CD14-positive monocyte (primary cell): ENCODE measurements around the gene TEDDM1. TPM values are rescaled to one million over a fixed set of nuclear protein-coding genes. Genes with fewer than 3 reads are reported as not detected.

Experiments used
- DNase-seq, 3 donors: peaks; one replicate each; pipeline ENCODE4 v3.0.0-alpha.2; 2011 to 2022
- H2AFZ ChIP-seq: 2 replicates; pipeline ENCODE4 v1.6.0; 2012; ENCODE audit warnings: mild to moderate bottlenecking, low read depth, low read length, inconsistent platforms; ENCODE audit not compliant: insufficient read depth, poor library complexity, severe bottlenecking
- H3K27ac ChIP-seq, 2 donors: 1 replicate in 1 of 2; 2 replicates in 1 of 2; pipeline ENCODE4 v1.5.1; 2012 to 2013; ENCODE audit warnings: low read length in 2 of 2, control low read depth in 1 of 2, inconsistent platforms in 1 of 2, low read depth in 1 of 2, mild to moderate bottlenecking in 1 of 2
- H3K27me3 ChIP-seq, 2 donors: one replicate each; pipeline versions ENCODE4 v1.6.0 to v1.6.1; 2011 to 2013; ENCODE audit warnings: low read length in 2 of 2; ENCODE audit not compliant: control insufficient read depth in 2 of 2, insufficient read depth in 2 of 2
- H3K36me3 ChIP-seq, 2 donors: replicated peaks in 1 of 2; 1 replicate in 1 of 2; 2 replicates in 1 of 2; pipeline versions ENCODE4 v1.5.1 to v1.6.1; 2012 to 2013; ENCODE audit warnings: low read length in 2 of 2, control low read depth in 1 of 2, inconsistent platforms in 1 of 2, mild to moderate bottlenecking in 1 of 2; ENCODE audit not compliant: insufficient read depth in 2 of 2, control insufficient read depth in 1 of 2
- H3K4me1 ChIP-seq, 2 donors: 1 replicate in 1 of 2; 2 replicates in 1 of 2; pipeline versions ENCODE4 v1.5.1 to v1.6.1; 2012 to 2013; ENCODE audit warnings: low read length in 2 of 2, control low read depth in 1 of 2, inconsistent platforms in 1 of 2, mild to moderate bottlenecking in 1 of 2, moderate library complexity in 1 of 2; ENCODE audit not compliant: insufficient read depth in 2 of 2, control insufficient read depth in 1 of 2
- H3K4me2 ChIP-seq: replicated peaks from 2 replicates; pipeline ENCODE3; 2012; ENCODE audit warnings: low read length, moderate library complexity, mild to moderate bottlenecking; ENCODE audit not compliant: poor library complexity, severe bottlenecking; ENCODE audit errors: extremely low read depth
- H3K4me3 ChIP-seq, 3 experiments: fragments of 200-600 bp in 1 of 3; sonication (generic) in 1 of 3; replicated peaks in 1 of 3; 1 replicate in 2 of 3; 2 replicates in 1 of 3; pipeline ENCODE4 v1.5.1; 2011 to 2013; ENCODE audit warnings: low read length in 3 of 3, mild to moderate bottlenecking in 3 of 3, control low read depth in 2 of 3, low read depth in 2 of 3, inconsistent platforms in 1 of 3, moderate library complexity in 1 of 3
- H3K79me2 ChIP-seq: 2 replicates; pipeline ENCODE4 v1.6.0; 2012; ENCODE audit warnings: mild to moderate bottlenecking, control low read depth, inconsistent platforms, low read length, moderate library complexity; ENCODE audit not compliant: insufficient read depth
- H3K9ac ChIP-seq: 2 replicates; pipeline ENCODE4 v1.6.0; 2017; ENCODE audit warnings: low read length, mild to moderate bottlenecking; ENCODE audit not compliant: insufficient read depth, poor library complexity, severe bottlenecking
- H3K9me3 ChIP-seq, 2 donors: replicated peaks in 1 of 2; 1 replicate in 1 of 2; 2 replicates in 1 of 2; pipeline versions ENCODE4 v1.5.1 to v1.6.1; 2012 to 2013; ENCODE audit warnings: low read length in 2 of 2, control low read depth in 1 of 2; ENCODE audit not compliant: control insufficient read depth in 1 of 2, insufficient read depth in 1 of 2
- H4K20me1 ChIP-seq: 2 replicates; pipeline ENCODE4 v1.6.0; 2012; ENCODE audit warnings: mild to moderate bottlenecking, low read length, control low read depth, moderate library complexity; ENCODE audit not compliant: insufficient read depth
- H3K27ac Mint-ChIP-seq, 7 donors: one replicate each; pipeline ENCODE4 v1.8.0; 2020; ENCODE audit warnings: mild to moderate bottlenecking in 7 of 7, mixed read lengths in 7 of 7, moderate library complexity in 6 of 7, inconsistent platforms in 2 of 7
- H3K27me3 Mint-ChIP-seq, 3 donors: one replicate each; pipeline ENCODE4 v1.8.0; 2021 to 2022; ENCODE audit warnings: low read depth in 3 of 3, mild to moderate bottlenecking in 3 of 3, mixed read lengths in 3 of 3, moderate library complexity in 3 of 3, inconsistent platforms in 1 of 3
- H3K36me3 Mint-ChIP-seq, 2 donors: one replicate each; pipeline ENCODE4 v1.8.0; 2020; ENCODE audit warnings: mixed read lengths in 2 of 2, inconsistent platforms in 1 of 2, mild to moderate bottlenecking in 1 of 2
- H3K4me1 Mint-ChIP-seq: one replicate; pipeline ENCODE4 v1.8.0; 2020; ENCODE audit warnings: mild to moderate bottlenecking, mixed read lengths
- H3K4me3 Mint-ChIP-seq, 2 donors: one replicate each; pipeline ENCODE4 v1.8.0; 2020; ENCODE audit warnings: mild to moderate bottlenecking in 2 of 2, mixed read lengths in 2 of 2, moderate library complexity in 1 of 2
- H3K9me3 Mint-ChIP-seq, 7 donors: one replicate each; pipeline ENCODE4 v1.8.0; 2020 to 2022; ENCODE audit warnings: mixed read lengths in 7 of 7, mild to moderate bottlenecking in 6 of 7, moderate library complexity in 6 of 7, inconsistent platforms in 2 of 7
- WGBS: methylation state at CpG from one replicate; pipeline ENCODE4 v1.1.5; 2013; ENCODE audit warnings: missing lambda C conversion rate; ENCODE audit not compliant: insufficient coverage; 5-methylcytosine and 5-hydroxymethylcytosine counted together
- intact Hi-C, 2 donors: fragments of 100-400 bp; cut with micrococcal nuclease; formaldehyde crosslinking; loops; one replicate each; pipeline versions ENCODE4 v1.15.0 to v1.15.1; 2023
- polyA plus RNA-seq, 3 donors: library from polyadenylated mRNA; depleted of rRNA in 1 of 3; unstranded in 2 of 3; stranded (reverse) in 1 of 3; fragments of 300-500 nt in 2 of 3; fragments of >200 nt in 1 of 3; fragmentation: Illumina TruSeq in 2 of 3; gene quantifications; 1 replicate in 2 of 3; 2 replicates in 1 of 3; pipeline ENCODE4 v1.2.3, GENCODE V29; 2012 to 2021
- TF ChIP-seq, protein P1 (sequence below): fragments of 200-600 bp; IDR thresholded peaks from one replicate; pipeline ENCODE4 v1.8.0; 2022; ENCODE audit warnings: antibody characterized with exemption, mild to moderate bottlenecking

Gene TEDDM1
- polyA plus RNA-seq, 3 donors = 0.07 TPM; not detected in 2

DNA sequence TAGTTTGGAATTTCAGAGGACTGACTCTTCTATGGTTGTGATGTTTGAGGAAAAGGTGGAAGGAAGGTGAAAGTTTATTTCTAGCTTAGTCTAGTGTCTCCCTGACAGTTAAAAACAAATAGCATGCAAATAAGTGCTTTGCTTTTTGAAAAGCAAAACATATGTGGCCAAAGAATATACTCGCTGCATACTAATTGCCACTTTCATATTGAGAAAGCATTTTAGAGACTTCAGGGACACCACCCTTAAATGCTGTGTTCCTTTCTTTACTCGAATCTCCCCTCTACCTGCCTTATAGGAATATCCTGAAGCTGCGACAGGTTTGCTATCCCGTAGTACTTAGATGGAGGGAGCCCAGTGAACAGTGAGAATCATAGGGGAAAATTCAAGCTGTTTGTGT, 32.1 kb downstream of the TEDDM1 start:
- H3K4me3 ChIP-seq = no peak overlapping the region
- no peaks in the 10 kb centered on the region for H3K4me1 Mint-ChIP-seq
- H2AFZ ChIP-seq = no peak overlapping the region

DNA sequence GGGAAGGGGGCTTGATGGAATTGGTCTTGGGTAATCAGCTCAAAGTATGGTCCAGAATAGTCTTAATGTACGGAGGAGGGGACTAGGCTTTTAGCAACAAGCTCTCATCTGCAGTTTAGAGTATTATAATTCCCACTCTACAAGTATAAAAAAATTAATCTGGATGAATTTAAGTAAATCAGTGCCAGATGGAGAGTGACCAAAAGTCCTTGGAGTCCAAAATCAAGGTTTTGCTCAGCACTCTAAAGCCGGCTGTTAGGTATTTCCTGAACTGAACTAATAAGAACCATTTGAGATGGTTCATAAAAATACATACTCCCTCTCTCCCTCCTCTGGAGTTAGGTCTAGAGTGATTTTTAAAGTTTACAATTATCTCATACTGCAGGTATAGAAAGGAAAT, 32.5 kb downstream of the TEDDM1 start:
- no CpG with 5 or more reads among the region's 2 CpGs for WGBS
- no peaks in the 10 kb centered on the region for H3K36me3 Mint-ChIP-seq
- Histone ChIP-seq H3K79me2 (no peaks in the 10 kb centered on the region), H3K4me2 (no peak overlapping the region), H3K27ac (no peak overlapping the region), H3K9me3 (no peaks in the 10 kb centered on the region), H3K27me3 (no peaks in the 10 kb centered on the region), H3K9ac (no peak overlapping the region), H2AFZ (no peak overlapping the region), H3K36me3 (no peaks in the 10 kb centered on the region), H3K4me3 (no peak overlapping the region), H3K4me1 (no peaks in the 10 kb centered on the region), H4K20me1 (no peaks in the 10 kb centered on the region)
- intact Hi-C loops = no loop called here
- DNase-seq = no peak
- H3K27ac Mint-ChIP-seq = no peak overlapping the region
- no peaks in the 10 kb centered on the region for H3K9me3 Mint-ChIP-seq
- H3K4me1 Mint-ChIP-seq = no peaks in the 10 kb centered on the region
- H3K4me3 Mint-ChIP-seq = no peak overlapping the region
- TF ChIP-seq, protein P1, sequence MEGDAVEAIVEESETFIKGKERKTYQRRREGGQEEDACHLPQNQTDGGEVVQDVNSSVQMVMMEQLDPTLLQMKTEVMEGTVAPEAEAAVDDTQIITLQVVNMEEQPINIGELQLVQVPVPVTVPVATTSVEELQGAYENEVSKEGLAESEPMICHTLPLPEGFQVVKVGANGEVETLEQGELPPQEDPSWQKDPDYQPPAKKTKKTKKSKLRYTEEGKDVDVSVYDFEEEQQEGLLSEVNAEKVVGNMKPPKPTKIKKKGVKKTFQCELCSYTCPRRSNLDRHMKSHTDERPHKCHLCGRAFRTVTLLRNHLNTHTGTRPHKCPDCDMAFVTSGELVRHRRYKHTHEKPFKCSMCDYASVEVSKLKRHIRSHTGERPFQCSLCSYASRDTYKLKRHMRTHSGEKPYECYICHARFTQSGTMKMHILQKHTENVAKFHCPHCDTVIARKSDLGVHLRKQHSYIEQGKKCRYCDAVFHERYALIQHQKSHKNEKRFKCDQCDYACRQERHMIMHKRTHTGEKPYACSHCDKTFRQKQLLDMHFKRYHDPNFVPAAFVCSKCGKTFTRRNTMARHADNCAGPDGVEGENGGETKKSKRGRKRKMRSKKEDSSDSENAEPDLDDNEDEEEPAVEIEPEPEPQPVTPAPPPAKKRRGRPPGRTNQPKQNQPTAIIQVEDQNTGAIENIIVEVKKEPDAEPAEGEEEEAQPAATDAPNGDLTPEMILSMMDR = no peak
- H3K27me3 Mint-ChIP-seq = no peaks in the 10 kb centered on the region

More for the DNA sequence above, 32.1 kb downstream of the TEDDM1 start:
- H3K4me3 Mint-ChIP-seq = no peak overlapping the region
- no peaks in the 10 kb centered on the region for H3K9me3 Mint-ChIP-seq
- no peaks in the 10 kb centered on the region for H4K20me1 ChIP-seq
- no peaks in the 10 kb centered on the region for H3K27me3 Mint-ChIP-seq
- no peak overlapping the region for H3K27ac ChIP-seq
- no peak overlapping the region for H3K27ac Mint-ChIP-seq
- 100% methylated on average over 1 of the region's 4 CpGs for WGBS
- H3K79me2 ChIP-seq = no peaks in the 10 kb centered on the region
- intact Hi-C loops = no loop called here
- no peaks in the 10 kb centered on the region for H3K36me3 Mint-ChIP-seq
- no peaks in the 10 kb centered on the region for H3K9me3 ChIP-seq
- TF ChIP-seq, protein P1 = no peak
- no peaks in the 10 kb centered on the region for H3K4me1 ChIP-seq
- H3K9ac ChIP-seq = no peak overlapping the region
- no peak overlapping the region for H3K4me2 ChIP-seq
- no peak for DNase-seq
- no peaks in the 10 kb centered on the region for H3K36me3 ChIP-seq
- no peaks in the 10 kb centered on the region for H3K27me3 ChIP-seq
